Mucosa of descending colon (tissue), 3 donors: ENCODE results near the gene WFS1. TPM values are rescaled to one million over a fixed set of nuclear protein-coding genes. Genes with fewer than 3 reads are reported as not detected.

Experiments
- ATAC-seq: fragments of 200-7000 bp; cut with Tn5 transposase; one replicate; pipeline ENCODE4 v1.9.1; 2020; ENCODE audit warnings: mild to moderate bottlenecking, moderate library complexity
- DNase-seq, 3 donors: peaks; one replicate each; pipeline ENCODE4 v3.0.0-alpha.2; 2020
- H3K36me3 ChIP-seq: fragments of 200-600 bp; one replicate; pipeline ENCODE4 v1.8.0; 2021; ENCODE audit warnings: low read depth, mild to moderate bottlenecking
- H3K4me1 ChIP-seq: fragments of 200-600 bp; one replicate; pipeline ENCODE4 v1.8.0; 2021; ENCODE audit warnings: low read depth, mild to moderate bottlenecking
- H3K4me3 ChIP-seq: fragments of 200-600 bp; one replicate; pipeline ENCODE4 v1.8.0; 2021; ENCODE audit warnings: mild to moderate bottlenecking
- H3K9me3 ChIP-seq: fragments of 200-600 bp; one replicate; pipeline ENCODE4 v1.8.0; 2021; ENCODE audit warnings: mild to moderate bottlenecking
- intact Hi-C, 2 donors: fragments of 100-400 bp; cut with DNase I in 1 of 2; cut with micrococcal nuclease in 1 of 2; formaldehyde crosslinking; loops; one replicate each; pipeline versions ENCODE4 v1.11.0 to v1.11.1; 2022; cut with DNase I, micrococcal nuclease
- total RNA-seq, 3 donors: library from RNA; stranded (reverse); fragmentation: NEBNext Ultra II Directional in 2 of 3; extraction: Animal tissue kit (Norgen Biotek cat#: 25700) in 2 of 3; gene quantifications; one replicate each; pipeline versions ENCODE4 v1.2.1 to v1.2.4, GENCODE V29; 2021 to 2023
- TF ChIP-seq, protein P1 (sequence below): fragments of 200-600 bp; IDR thresholded peaks from one replicate; pipeline ENCODE4 v1.8.0; 2022; ENCODE audit warnings: antibody characterized with exemption, mild to moderate bottlenecking
- donor health status: DM: no; HTN: no; CAD: no; lungs with moderate emphysema.
- donor health status: DM: no; HTN: no; CAD: no.
- donor health status: DM: no; HTN: yes; CAD: no.

The WFS1 gene
- total RNA-seq, 3 donors from 2014 or later, result 5.8 to 39.2 (median 14.9) TPM

DNA sequence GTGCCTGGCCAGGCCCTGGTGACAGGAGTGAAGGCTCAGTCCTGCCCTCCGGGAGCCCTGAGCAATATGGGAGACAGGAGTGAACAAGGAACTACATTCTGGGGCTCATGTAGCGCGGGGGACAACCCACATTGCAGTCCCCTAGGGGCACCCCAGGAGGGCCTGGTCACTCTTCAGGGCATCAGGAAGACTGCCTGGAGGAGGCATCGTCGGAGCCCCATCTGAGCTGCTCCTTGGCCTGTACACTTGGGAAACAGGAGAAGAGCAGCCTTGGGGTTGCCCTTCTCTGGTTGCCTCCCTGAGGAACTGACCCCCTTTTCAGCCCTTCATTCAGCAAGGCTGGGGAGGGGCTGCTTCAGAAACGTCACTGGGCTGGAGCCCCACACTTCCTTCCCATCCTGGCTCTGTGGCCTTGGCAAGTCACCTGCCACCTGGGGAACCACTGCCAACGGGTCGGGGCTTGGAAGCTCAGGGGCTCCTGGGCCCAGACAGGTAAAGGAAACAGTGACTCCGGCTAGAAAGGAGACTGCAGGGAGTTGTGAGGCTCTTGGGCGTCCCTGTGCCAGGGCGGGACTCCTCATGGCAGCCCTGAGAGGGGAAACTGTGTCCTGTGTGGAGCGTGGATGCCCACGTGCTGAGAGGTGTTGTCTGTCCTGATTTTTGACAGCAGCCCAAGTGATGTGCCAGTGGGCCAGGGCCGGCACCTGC, 10.1 kb downstream of the WFS1 start:
- DNase-seq, result no peak
- TF ChIP-seq, protein P1, sequence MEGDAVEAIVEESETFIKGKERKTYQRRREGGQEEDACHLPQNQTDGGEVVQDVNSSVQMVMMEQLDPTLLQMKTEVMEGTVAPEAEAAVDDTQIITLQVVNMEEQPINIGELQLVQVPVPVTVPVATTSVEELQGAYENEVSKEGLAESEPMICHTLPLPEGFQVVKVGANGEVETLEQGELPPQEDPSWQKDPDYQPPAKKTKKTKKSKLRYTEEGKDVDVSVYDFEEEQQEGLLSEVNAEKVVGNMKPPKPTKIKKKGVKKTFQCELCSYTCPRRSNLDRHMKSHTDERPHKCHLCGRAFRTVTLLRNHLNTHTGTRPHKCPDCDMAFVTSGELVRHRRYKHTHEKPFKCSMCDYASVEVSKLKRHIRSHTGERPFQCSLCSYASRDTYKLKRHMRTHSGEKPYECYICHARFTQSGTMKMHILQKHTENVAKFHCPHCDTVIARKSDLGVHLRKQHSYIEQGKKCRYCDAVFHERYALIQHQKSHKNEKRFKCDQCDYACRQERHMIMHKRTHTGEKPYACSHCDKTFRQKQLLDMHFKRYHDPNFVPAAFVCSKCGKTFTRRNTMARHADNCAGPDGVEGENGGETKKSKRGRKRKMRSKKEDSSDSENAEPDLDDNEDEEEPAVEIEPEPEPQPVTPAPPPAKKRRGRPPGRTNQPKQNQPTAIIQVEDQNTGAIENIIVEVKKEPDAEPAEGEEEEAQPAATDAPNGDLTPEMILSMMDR, result no peak
- H3K9me3 ChIP-seq, result no peaks in the 10 kb centered on the region
- intact Hi-C loops, result no loop called here
- peaks cover 24% of the 10 kb centered on the region for H3K4me1 ChIP-seq
- ATAC-seq, result no peak
- no peaks in the 10 kb centered on the region for H3K36me3 ChIP-seq
- no peak overlapping the region for H3K4me3 ChIP-seq

DNA sequence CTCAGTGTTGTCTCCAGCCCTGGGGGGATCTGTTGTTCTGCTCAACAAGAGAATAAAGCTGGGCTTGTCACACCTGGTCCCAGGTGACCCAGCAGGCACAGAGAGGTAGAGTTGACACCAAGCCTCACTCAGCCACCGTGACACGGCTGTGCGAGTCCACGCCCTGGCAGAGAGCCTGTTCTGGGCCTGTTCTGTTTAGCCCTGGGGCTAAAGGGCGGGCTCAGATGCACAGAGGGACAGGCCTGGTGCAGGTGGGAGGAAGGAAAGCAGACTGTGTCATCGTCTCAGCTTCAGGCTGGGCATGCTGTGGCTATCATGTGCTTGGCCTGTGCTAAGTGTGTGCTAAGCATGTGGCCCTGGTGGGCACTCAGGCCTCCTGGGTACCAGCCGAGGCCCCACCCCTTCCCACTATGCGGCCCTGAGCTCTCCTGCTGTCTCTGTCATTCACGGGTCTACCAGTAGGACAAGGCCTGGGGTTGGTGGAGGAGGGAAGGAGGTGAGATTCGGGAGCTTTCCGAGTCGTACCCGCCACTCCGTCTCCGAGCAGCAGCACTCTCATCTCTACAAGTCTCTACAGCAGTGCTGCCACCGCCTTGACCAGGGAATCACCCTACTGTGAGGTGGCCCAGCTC, 10.8 kb downstream of the WFS1 start:
- DNase-seq (no peak), ATAC-seq (no peak)
- no peak overlapping the region for H3K4me3 ChIP-seq
- H3K36me3 ChIP-seq, result no peaks in the 10 kb centered on the region
- H3K9me3 ChIP-seq, result no peaks in the 10 kb centered on the region
- TF ChIP-seq, protein P1, result no peak
- H3K4me1 ChIP-seq, result peaks cover 23% of the 10 kb centered on the region
- intact Hi-C loops, result no loop called here

DNA sequence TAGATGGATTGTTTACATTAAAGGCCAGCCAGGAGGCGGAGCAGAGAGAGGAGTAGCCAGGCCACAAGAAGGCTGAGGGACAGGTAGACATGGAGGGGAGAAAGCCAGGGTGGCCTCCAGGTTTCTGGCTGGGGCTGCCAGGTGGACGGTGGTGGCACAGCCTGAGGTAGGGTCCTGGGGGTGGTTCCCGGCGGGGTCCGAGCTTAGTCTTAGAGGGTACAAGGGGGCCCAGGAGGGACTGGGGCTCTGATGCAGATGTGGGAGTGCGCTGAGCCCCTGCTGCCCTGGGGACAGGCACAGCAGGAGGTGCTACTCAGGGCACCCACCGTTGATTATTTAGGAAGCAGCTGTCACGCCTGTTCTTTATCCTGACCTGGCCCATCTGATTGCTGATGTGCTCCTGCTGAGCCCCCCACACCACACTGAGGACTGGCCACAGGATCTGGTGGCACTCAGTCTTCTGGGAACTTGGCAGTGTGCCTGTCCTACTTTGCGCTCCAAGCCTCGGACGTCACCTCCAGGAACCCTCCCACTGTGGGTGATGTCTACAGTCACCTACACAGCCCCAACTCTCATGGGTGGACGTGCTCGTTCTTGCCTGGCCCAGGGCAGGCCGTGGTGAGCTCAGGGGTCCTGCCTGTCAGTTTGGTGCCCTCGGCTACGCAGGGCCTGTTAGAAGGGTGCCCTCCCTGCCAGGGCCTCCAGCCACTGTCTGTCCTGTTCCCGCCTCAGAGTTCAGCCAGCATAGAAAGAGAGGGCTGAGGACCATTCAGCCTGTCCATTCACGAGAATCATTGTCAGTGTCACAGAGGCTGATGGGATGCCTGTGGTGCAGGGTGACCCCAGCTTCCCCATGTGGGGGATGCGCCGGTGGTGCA, 12.0 kb downstream of the WFS1 start:
- Histone ChIP-seq H3K9me3 (no peaks in the 10 kb centered on the region), H3K4me3 (no peak overlapping the region), H3K4me1 (peaks cover 20% of the 10 kb centered on the region), H3K36me3 (no peaks in the 10 kb centered on the region)
- intact Hi-C loops, result no loop called here
- TF ChIP-seq, protein P1, result no peak
- peak in 1 of 3 donors; percentile 36 for DNase-seq
- ATAC-seq, result no peak

DNA sequence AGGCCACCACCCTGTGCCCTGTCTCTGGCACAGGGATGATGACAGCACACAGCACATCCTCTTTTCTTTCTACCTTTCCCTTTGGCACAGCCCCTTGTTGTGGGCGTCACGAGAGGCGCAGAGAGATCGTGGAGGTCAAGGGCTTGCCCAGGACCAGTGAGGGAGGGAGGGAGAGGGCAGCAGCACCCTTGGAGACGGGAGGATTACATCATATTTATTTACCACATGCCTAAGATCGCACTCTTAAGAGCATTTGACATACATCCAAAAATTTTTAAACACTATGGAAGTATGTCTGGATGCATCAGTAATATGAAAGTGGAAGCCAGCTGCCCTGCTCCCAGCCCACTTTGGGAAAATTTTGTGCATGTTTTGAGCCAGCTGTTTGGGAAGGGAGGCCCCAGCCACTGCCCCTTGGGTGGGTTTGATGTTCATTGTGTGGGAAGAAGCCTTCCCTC, 12.7 kb downstream of the WFS1 start:
- TF ChIP-seq, protein P1, result no peak
- ATAC-seq (no peak), DNase-seq (peak in 1 of 3 donors; percentile 40)
- peaks cover 20% of the 10 kb centered on the region for H3K4me1 ChIP-seq
- no peaks in the 10 kb centered on the region for H3K9me3 ChIP-seq
- intact Hi-C loops, result no loop called here
- no peaks in the 10 kb centered on the region for H3K36me3 ChIP-seq
- no peak overlapping the region for H3K4me3 ChIP-seq

DNA sequence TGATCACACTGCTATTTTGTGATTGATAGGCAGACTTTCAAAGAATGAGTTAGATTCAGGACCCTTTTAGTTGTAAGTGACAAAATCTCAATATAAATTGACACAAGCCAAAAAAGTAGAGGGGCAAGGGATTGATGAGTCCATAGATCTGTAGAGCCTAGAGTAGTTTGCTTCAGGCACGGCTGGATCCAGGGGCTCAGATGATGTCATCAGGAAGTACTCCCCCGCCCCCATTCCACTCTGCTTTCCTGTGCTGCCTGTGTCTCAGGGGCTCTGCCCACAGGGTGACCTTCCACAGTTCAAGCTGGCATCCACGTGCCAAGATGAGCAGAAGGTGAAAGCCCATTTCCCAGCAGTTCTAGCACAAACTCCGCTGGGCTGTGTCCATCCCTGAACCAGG, 13.6 kb downstream of the WFS1 start:
- intact Hi-C loops, result no loop called here
- Histone ChIP-seq H3K9me3 (no peaks in the 10 kb centered on the region), H3K4me1 (peaks cover 14% of the 10 kb centered on the region), H3K4me3 (no peak overlapping the region), H3K36me3 (no peaks in the 10 kb centered on the region)
- DNase-seq, result peak in 1 of 3 donors; percentile 15
- TF ChIP-seq, protein P1, result no peak
- ATAC-seq, result no peak
